ENCODE measurements around the gene CFAP46. TPM values are rescaled to one million over a fixed set of nuclear protein-coding genes. Genes with fewer than 3 reads are reported as not detected.

Gene CFAP46
- total and polyA plus RNA-seq, 2 experiments from 2014 or later: 3.1 to 5.4 TPM

- no peak overlapping the region; the same call in 1 of the 2 replicates for H3K4me2 ChIP-seq
These were observed 30.0 kb upstream of the CFAP46 start for GRCh38 chr10:132972149-132972985.

GRCh38 chr10:132971448-132972148 lies 29.2 kb upstream of the CFAP46 start:
- Mint-ChIP-seq H3K36me3 (ENCODE audit: low read depth) (no peaks in the 10 kb centered on the region), H3K27ac (peak overlapping the region; percentile 91), H3K4me1 (peaks cover 26% of the 10 kb centered on the region), H3K27me3 (ENCODE audit: insufficient read depth, low read depth, poor library complexity) (peaks cover 13% of the 10 kb centered on the region), H3K9me3 (no peaks in the 10 kb centered on the region), H3K4me3 (peak overlapping the region; percentile 51)
- DNase-seq (ENCODE audit: low spot score): peak; percentile 42
- H3K4me3 ChIP-seq: no peak overlapping the region
- no peaks in the 10 kb centered on the region for H3F3A ChIP-seq (replicated peaks; ENCODE audit: low read depth)
- no peaks in the 10 kb centered on the region for H3K79me2 ChIP-seq (replicated peaks; ENCODE audit: insufficient read depth)
- no peak overlapping the region for H3K27ac ChIP-seq (ENCODE audit: low read depth)
- H3K9me2 ChIP-seq (ENCODE audit: insufficient read depth): no peaks in the 10 kb centered on the region
- peak overlapping the region; percentile 99 for H2AFZ ChIP-seq
- peak overlapping the region; percentile 43; the same call in 1 of the 2 replicates for H3K4me2 ChIP-seq
- no peaks in the 10 kb centered on the region for H3K27me3 ChIP-seq (ENCODE audit: insufficient read depth)
- peak; percentile 73 for ATAC-seq
- no peaks in the 10 kb centered on the region for H3K36me3 ChIP-seq (ENCODE audit: insufficient read depth)
- H3K4me1 ChIP-seq (ENCODE audit: insufficient read depth): peaks cover 7% of the 10 kb centered on the region
- TF ChIP-seq ETS1 (IDR thresholded peaks at IDR 0.05): no peak
- no peak for TF ChIP-seq EZH2phosphoT487 (IDR thresholded peaks at IDR 0.05; ENCODE audit: unreplicated experiment)
- no peak for TF ChIP-seq ZNF462 (CRISPR knock-in tag; IDR thresholded peaks at IDR 0.05)
- no peak for TF ChIP-seq ZNF331 (CRISPR knock-in tag; IDR thresholded peaks at IDR 0.05; ENCODE audit: low read depth)
- TF ChIP-seq STAT1 (IDR thresholded peaks at IDR 0.05; ENCODE audit: unreplicated experiment): no peak
- TF ChIP-seq ZNF114 (CRISPR knock-in tag; IDR thresholded peaks at IDR 0.05): no peak
- TF ChIP-seq CTCF (conservative IDR thresholded peaks at IDR 0.05; ENCODE audit: low read depth in 2 of 2): no peak
- H4K20me1 ChIP-seq (replicated peaks; ENCODE audit: insufficient read depth): no peaks in the 10 kb centered on the region

More at GRCh38 chr10:132972149-132972985, 30.0 kb upstream of the CFAP46 start:
- Mint-ChIP-seq H3K4me1 (peaks cover 24% of the 10 kb centered on the region), H3K27ac (0 out of 2 replicates have a peak overlapping the region, but pooled peaks have one; percentile 51), H3K36me3 (ENCODE audit: low read depth) (no peaks in the 10 kb centered on the region), H3K4me3 (no peak overlapping the region), H3K27me3 (ENCODE audit: insufficient read depth, low read depth, poor library complexity) (peaks cover 14% of the 10 kb centered on the region), H3K9me3 (no peaks in the 10 kb centered on the region)
- H2AFZ ChIP-seq: peak overlapping the region; percentile 99; the same call in 1 of the 2 replicates
- peaks cover 7% of the 10 kb centered on the region for H3K4me1 ChIP-seq (ENCODE audit: insufficient read depth)
- H3K9me2 ChIP-seq (ENCODE audit: insufficient read depth): no peaks in the 10 kb centered on the region
- H3K4me3 ChIP-seq: no peak overlapping the region
- ATAC-seq (peak; percentile 38), DNase-seq (ENCODE audit: low spot score) (no peak)
- no peaks in the 10 kb centered on the region for H3K79me2 ChIP-seq (replicated peaks; ENCODE audit: insufficient read depth)
- no peaks in the 10 kb centered on the region for H3F3A ChIP-seq (replicated peaks; ENCODE audit: low read depth)
- TF ChIP-seq CREB1 (CRISPR knock-in tag; IDR thresholded peaks at IDR 0.05; ENCODE audit: low read depth) (no peak), ZNF114 (CRISPR knock-in tag; IDR thresholded peaks at IDR 0.05) (no peak), POLR2AphosphoS5 (IDR thresholded peaks at IDR 0.05; ENCODE audit: low read depth) (no peak), EZH2phosphoT487 (IDR thresholded peaks at IDR 0.05; ENCODE audit: unreplicated experiment) (no peak), EZH2 (IDR thresholded peaks at IDR 0.05; ENCODE audit: low read depth, unreplicated experiment) (no peak)
- H4K20me1 ChIP-seq (replicated peaks; ENCODE audit: insufficient read depth): no peaks in the 10 kb centered on the region
- H3K27me3 ChIP-seq (ENCODE audit: insufficient read depth): no peaks in the 10 kb centered on the region
- H3K27ac ChIP-seq (ENCODE audit: low read depth): no peak overlapping the region
- H3K36me3 ChIP-seq (ENCODE audit: insufficient read depth): no peaks in the 10 kb centered on the region
